Chondrocyte (in vitro differentiated cells): ENCODE measurements around the gene N4BP2L2. TPM values are rescaled to one million over a fixed set of nuclear protein-coding genes. Genes with fewer than 3 reads are reported as not detected.

ENCODE experiments used
- DNase-seq: peaks from one replicate; pipeline ENCODE4 v3.0.0; 2021; ENCODE audit warnings: mixed read lengths, low spot score
- H3K27ac Mint-ChIP-seq: one replicate; pipeline ENCODE4 v1.8.0; 2021; ENCODE audit warnings: mild to moderate bottlenecking, moderate library complexity, mixed read lengths; ENCODE audit not compliant: unreplicated experiment
- H3K27me3 Mint-ChIP-seq: 2 replicates; pipeline ENCODE4 v1.8.0; 2021; ENCODE audit warnings: low read depth, mixed read lengths
- H3K36me3 Mint-ChIP-seq: 2 replicates; pipeline ENCODE4 v1.8.0; 2021; ENCODE audit warnings: low read depth, mixed read lengths
- H3K4me1 Mint-ChIP-seq: 2 replicates; pipeline ENCODE4 v1.8.0; 2021; ENCODE audit warnings: low read depth, mild to moderate bottlenecking, mixed read lengths
- H3K4me3 Mint-ChIP-seq: one replicate; pipeline ENCODE4 v1.8.0; 2021; ENCODE audit warnings: mild to moderate bottlenecking, moderate library complexity, mixed read lengths; ENCODE audit not compliant: unreplicated experiment
- H3K9me3 Mint-ChIP-seq: 2 replicates; pipeline ENCODE4 v1.8.0; 2021; ENCODE audit warnings: low read depth, mixed read lengths
- CTCF ChIP-seq: fragments of 200-600 bp; sonication (generic); IDR thresholded peaks from 2 replicates; pipeline ENCODE4 v1.5.0; 2021; ENCODE audit warnings: antibody characterized with exemption, mild to moderate bottlenecking, moderate library complexity
- total RNA-seq: library from RNA; stranded (reverse); gene quantifications from 3 replicates; pipeline ENCODE4 v1.2.1, GENCODE V29; 2021

N4BP2L2 gene
- total RNA-seq, 1 donor from 2014 or later = 90.0 TPM

- Mint-ChIP-seq H3K4me3 (no peak overlapping the region), H3K4me1 (no peaks in the 10 kb centered on the region), H3K27ac (no peak overlapping the region), H3K9me3 (no peaks in the 10 kb centered on the region), H3K36me3 (peaks cover 5% of the 10 kb centered on the region), H3K27me3 (no peaks in the 10 kb centered on the region)
- TF ChIP-seq CTCF = no peak
- DNase-seq = no peak
Measured at GRCh38 chr13:32491028-32491427, 47.6 kb downstream of the N4BP2L2 start.

- H3K27ac Mint-ChIP-seq = no peak overlapping the region
- no peak overlapping the region for H3K4me3 Mint-ChIP-seq
- no peak for DNase-seq
- peaks cover 22% of the 10 kb centered on the region for H3K4me1 Mint-ChIP-seq
- peaks cover 14% of the 10 kb centered on the region for H3K36me3 Mint-ChIP-seq
- TF ChIP-seq CTCF = no peak
- H3K9me3 Mint-ChIP-seq = no peaks in the 10 kb centered on the region
- no peaks in the 10 kb centered on the region for H3K27me3 Mint-ChIP-seq
Measured at GRCh38 chr13:32476892-32477291, 61.7 kb downstream of the N4BP2L2 start.

GRCh38 chr13:32476021-32476731 lies 62.4 kb downstream of the N4BP2L2 start:
- Mint-ChIP-seq H3K27ac (no peak overlapping the region), H3K9me3 (no peaks in the 10 kb centered on the region), H3K27me3 (no peaks in the 10 kb centered on the region), H3K36me3 (peaks cover 14% of the 10 kb centered on the region), H3K4me1 (peaks cover 30% of the 10 kb centered on the region), H3K4me3 (no peak overlapping the region)
- TF ChIP-seq CTCF = no peak
- DNase-seq = no peak

- Mint-ChIP-seq H3K4me1 (peaks cover 35% of the 10 kb centered on the region), H3K27me3 (no peaks in the 10 kb centered on the region), H3K36me3 (peaks cover 14% of the 10 kb centered on the region), H3K27ac (peak overlapping the region; percentile 9), H3K9me3 (no peaks in the 10 kb centered on the region), H3K4me3 (no peak overlapping the region)
- no peak for DNase-seq
- TF ChIP-seq CTCF = no peak
Measured at GRCh38 chr13:32474999-32475792, 63.4 kb downstream of the N4BP2L2 start.

- Mint-ChIP-seq H3K4me3 (no peak overlapping the region), H3K27ac (no peak overlapping the region), H3K9me3 (no peaks in the 10 kb centered on the region), H3K4me1 (peaks cover 35% of the 10 kb centered on the region), H3K36me3 (peaks cover 16% of the 10 kb centered on the region), H3K27me3 (no peaks in the 10 kb centered on the region)
- DNase-seq = no peak
- TF ChIP-seq CTCF = no peak
Measured at GRCh38 chr13:32473650-32474049, 64.9 kb downstream of the N4BP2L2 start.
